GM19193 (cell line): ENCODE results near the gene TACC2.

Experiments
- POLR2A ChIP-seq: IDR thresholded peaks from 4 replicates; pipeline ENCODE4 v1.6.1; 2011; ENCODE audit not compliant: insufficient read depth, insufficient read length; ENCODE audit errors: extremely low read depth

The TACC2 gene

DNA sequence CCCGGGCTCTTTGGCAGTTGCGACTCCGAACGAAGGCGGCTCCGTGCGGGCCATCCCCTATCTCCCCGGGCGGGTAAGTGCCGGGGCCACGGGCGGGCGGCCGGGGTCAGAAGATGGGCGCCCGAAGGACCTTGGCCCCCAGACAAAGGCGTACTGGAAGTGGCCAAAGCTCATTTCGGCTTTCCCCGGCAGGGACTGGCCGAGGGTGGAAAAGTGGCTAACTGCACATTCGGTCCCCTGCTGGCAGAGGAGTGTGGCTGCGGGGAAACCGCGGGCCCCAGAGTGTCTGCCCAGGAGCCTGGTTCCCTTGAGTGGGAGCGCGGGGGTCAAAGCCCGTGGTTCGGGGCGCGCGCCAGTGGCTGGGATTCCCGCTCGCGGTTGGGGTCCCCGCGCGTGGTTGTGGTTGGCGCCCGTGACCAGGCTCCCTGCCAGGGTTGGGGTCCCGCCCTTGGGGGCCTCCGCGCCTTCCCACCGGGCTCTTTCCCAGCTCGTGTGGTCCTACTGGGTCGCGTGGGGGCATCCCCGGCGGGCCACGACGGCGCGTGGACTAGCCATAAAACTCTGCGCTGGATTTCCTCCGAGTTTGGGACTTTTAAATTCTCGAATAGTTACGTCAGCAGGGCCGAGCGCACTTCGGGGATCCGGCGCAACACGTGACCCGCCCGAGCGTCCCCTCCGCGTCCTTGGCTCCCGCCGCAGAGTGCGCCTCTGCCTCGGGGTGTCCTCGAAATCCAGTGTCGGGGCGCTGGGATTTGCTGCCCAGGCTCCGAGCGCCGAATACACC lies 124.4 kb downstream of the TACC2 start:
- TF ChIP-seq POLR2A: no peak

DNA sequence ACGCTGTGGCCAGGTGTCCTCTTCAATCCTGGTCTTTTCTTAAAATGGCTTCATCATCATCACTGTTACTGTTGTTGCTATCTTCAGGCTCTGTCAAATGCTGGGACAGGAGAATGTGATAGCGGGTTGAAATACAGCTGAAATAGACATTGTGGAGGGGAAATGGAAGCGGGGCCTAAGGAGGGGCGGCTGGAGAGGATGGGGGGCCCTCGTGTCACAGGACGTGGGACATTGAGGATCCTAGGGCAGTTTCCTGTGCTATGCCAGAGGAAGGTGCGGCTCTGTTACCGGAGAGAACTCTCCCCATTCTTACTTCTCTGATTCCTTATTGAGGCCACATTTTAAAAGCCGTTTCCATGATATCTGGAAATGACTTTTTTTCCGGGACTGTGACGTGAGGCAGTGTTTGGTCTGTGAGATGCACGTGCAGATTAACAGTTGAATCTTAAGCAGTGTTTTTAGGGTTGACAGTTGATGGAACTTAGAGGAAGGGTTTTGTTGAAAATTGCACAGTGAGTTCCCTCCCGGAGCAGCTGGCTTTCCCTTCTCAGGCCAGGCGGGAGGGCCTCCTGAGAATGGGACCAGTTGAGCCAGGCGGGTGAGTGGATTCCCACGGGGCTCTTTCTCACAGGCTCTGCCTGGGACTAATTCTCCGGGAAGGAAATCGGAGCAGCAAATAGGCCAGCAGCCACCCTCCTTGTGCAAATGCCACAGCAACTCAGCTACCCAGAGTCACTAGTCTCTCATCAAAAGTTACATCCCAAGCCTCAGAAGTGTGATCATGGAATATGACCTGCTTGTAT lies 125.2 kb downstream of the TACC2 start:
- TF ChIP-seq POLR2A: no peak

DNA sequence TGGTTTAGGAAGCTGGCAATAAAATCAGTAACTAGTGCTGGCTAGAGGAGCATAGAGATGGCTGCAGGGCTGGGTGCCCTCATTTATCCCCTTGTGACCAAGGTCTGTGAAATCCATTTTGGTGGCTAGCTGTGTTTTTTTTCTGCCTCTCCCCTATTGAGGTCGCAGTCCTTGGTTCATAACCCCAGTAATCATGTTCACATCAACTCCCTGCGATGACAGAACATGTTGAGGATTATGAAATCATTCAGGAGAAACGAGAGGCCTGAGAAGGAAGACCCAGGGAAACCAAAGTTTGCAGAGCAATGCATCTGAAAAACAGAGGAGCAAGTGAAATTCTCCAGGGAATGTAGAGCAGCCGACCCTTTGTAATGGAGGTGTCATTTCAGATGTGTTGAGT lies 126.9 kb downstream of the TACC2 start:
- no peak for TF ChIP-seq POLR2A

DNA sequence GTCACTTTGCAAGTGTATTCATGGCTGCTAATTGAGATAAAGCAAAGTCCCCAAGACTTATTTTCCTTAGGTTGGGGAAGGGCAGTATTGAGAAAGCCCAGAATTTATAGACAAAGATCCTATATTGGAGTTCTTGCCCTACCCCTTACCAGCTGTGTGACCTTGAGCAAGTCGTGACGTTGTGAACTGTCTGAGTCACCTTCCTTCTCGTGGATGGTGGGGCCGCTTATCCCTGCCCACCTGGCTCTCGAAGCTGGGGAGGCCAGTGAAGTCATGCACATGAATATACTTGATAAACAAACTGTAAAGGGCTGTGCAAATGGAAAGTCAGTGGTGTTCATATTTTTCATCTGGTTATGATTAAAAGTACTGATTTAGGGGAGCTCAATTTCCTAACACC lies 127.4 kb downstream of the TACC2 start:
- TF ChIP-seq POLR2A: no peak

DNA sequence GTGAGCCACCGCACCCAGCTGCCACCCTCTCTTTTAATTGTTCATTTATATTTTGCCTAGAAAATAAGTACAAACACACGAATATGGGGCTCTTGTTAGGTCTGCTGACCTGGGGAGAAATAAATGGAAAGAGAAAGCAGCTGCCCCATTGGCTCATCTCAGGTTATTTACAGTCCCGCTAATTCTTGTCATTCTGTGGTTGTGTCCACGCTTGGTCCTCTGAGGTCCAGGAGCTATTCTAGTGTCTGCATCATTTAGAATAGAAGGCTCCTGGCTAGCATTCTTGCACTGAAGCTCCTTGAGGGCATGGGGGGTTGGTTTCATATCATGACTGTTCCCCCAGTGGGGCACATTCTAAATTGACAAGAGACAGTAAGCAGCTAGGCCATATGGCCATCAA lies 128.5 kb downstream of the TACC2 start:
- TF ChIP-seq POLR2A: no peak

DNA sequence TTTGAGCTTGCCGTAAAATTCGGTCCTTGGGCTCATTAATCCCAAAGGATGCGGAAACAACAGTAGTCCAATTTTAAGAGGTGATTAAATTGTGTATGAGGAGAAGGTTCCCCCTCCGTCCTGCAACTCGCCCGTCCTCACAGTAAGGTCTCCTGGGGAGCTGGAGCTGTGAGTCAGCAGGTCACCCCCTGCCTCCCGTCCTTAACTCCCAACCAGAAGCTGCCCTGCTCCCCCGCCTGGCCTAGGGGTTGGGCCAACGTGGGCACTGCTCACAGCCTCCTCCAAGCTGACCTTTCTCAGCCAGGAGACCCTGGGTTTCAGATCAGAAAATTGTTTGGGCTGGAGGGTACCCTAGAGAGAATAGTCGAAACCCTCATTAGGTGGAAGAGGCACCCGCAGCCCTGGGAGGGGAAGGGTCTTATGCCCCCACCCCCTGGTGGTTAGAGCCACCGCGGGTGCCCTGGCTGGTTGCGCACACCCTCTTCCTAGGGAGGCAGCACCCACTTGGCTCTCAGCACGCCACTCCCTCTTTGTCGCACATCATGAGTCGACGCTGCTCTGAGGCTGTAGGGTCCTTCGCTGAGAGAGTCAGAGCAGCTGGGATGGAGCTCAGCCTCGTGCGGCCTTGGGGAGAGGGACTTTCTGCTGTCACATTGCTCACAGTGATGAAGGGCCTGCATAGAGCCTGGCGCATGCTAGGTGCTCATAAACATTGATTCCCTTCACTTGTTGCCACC lies 131.2 kb downstream of the TACC2 start:
- no peak for TF ChIP-seq POLR2A

DNA sequence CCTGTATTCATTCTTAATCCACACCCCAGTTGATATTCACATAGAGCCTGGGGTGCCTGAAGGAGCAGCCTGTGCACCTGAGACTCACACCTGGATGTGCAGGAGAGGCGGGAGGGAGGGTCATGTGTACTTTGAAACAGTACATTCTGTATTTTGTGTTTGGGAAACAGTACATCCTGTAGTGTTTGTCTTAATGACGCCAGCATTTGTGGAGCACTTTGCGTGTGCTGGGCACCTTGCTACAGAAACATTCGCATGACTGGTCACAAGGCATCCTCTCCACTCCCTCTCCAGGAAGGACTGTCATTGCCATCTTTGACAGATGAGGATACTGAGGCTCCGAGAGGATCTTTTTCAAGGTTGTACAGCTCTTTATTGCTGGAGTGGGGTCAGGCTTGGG lies 132.1 kb downstream of the TACC2 start:
- TF ChIP-seq POLR2A: no peak

DNA sequence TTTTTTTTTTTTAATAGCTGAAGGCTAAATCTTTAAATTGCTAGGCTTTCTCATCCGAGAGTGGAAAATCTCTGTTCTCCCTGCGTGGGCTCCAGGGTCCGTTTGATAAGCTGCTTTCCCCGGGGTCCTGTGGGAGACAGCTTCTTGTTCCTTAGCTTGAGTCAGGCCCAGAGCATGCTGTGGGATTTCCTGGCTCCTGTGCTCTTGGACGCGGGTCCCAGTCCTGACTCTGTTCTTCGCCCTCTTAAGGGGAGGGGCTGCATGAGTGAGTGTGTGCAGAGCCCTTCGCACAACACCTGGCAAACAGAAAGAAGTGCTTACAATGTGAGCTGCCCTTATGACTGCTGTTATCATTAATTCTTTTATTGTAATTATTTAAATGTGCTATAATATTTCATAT lies 133.5 kb downstream of the TACC2 start:
- TF ChIP-seq POLR2A: no peak

DNA sequence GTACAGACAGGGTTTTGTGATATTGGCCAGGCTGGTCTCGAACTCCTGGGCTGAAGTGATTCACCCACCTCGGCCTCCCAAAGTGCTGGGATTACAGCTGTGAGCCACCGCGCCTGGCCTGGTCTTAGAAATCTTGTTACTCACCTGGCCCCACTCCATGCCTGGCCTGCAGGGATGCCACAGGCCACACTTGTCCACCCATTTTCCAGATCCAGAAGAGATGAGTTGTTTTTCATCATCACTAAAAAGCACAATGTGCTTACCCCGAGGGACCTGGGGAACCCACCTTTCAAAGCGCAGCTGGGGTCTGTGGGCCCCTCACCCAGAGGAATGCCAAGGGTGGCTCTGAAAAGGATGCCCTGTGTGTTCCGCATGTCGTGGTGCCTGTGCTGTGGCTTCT lies 134.2 kb downstream of the TACC2 start:
- no peak for TF ChIP-seq POLR2A

DNA sequence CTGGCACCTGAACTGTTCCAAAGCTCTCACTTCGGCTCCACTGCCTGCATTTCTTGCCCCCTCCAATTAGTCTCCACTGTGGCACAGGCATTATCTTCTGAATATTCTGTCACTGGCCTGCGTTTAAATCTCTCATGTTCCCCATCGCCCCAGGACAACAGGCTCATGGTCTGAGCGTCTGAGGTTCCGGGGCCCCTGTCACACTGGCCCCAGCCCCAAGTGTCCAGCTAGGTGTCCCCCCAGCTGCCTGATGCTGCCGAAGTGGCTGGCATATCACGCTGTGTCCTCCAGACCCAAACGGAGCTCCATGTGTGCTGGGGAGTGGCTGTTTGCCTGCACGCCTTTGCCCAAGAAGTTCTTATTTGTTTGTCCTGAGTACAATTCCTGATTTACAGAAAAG lies 135.4 kb downstream of the TACC2 start:
- TF ChIP-seq POLR2A: no peak

DNA sequence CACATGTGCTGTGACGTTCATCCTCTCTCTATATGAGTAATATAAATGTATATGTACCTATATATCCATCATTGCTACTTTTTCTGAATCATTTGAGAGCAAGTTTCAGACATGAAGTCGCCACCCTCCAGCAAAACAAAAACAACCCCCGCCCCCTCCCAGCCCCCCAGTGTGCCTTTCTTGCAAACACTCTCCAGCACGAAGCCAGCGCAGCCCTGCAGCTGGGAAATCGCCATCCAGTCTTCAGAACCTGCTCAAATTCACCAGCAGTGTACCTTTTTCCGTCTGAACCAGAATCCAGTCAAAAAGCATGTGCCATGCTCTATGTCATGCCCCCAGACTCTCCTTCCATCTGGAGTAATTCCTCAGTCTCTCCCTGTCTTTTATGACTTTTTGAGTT lies 135.8 kb downstream of the TACC2 start:
- TF ChIP-seq POLR2A: no peak

DNA sequence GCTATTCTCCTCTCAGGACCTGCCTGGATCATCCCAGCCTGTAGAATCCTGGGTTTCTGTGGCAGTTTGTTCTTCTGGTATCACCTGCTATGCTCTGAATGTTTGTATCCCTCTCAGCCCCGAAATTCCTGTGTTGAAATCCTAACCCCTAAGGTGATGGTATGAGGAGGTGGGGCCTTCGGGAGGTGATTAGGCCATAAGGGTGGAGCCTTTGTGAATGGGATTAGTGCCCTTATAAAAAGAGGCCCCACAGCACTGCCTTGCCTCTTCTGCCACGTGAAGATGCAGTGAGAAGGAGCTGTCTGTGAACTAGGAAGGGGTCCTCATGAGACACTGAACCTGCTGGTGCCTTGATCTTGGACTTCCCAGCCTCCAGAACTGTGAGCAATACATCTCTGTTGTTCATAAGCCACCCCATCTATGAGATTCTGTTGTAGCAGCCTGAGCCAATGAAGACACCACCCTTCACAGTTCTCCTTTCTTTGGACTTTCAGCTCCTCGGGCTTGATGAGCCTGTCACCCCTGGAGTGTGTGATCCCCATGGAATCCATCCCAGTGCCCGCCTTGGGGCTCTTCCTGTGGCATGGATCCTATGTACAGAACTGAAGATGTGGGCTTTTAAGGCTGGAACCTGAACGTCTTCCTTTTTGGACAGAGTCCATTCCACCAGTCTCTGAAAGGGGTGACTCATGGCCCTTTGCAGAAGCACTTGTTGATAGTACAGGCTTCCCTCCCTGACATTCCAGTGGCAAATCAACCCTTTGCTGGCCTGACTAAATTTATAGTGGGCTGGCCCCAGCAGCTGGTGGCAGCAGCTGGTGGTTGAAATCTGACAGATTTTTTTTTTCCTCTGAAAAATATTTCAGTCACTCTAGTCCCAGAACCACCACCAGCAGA lies 138.0 kb downstream of the TACC2 start:
- TF ChIP-seq POLR2A: no peak

DNA sequence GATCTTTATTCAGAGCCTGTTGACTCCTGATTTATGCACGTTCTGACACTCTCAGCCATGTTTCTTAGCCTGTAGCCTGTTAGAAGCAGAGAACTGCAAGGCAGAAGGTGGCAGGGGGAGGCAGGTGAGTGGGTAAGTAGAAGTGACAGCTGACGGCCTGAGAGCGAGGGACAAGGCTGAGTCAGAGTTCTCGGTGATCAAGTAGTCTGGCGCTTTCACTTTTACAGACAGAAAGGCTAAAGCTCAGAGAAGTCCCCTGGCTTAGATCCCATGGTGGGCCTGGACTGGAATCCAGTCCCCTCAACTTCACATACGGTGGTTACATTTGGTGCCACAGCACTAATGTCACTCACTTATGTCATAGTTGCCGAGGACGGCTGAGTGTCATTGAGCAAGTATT lies 139.0 kb downstream of the TACC2 start:
- TF ChIP-seq POLR2A: no peak

DNA sequence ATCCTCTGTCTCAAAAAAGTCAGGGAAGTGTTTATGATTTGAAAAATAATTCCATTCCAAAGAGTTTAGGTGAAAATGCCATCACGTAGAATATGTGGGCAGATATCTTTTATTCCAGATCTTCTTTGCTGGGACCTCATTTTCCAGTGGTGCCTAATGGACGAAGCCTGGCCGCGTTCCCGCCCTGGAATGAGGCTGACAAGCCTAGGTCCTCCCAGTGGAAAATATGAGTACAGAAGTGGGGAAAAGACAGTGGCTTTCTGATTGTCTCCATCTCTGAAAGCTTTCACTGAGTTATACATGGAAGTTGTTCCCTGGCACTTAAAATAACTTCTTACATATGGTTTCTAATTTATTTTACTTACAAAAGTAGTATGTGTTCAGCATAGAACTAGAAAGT lies 139.4 kb downstream of the TACC2 start:
- TF ChIP-seq POLR2A: no peak
